NCI-H1694 treated with DMSO at 0.1 percent for 48 hours (cell line): ENCODE data around the gene GALNT4.

Experiments
- DNase-seq: peaks from one replicate; lab custom pipeline; 2025; lab: John Stamatoyannopoulos, UW

GALNT4 gene

DNA sequence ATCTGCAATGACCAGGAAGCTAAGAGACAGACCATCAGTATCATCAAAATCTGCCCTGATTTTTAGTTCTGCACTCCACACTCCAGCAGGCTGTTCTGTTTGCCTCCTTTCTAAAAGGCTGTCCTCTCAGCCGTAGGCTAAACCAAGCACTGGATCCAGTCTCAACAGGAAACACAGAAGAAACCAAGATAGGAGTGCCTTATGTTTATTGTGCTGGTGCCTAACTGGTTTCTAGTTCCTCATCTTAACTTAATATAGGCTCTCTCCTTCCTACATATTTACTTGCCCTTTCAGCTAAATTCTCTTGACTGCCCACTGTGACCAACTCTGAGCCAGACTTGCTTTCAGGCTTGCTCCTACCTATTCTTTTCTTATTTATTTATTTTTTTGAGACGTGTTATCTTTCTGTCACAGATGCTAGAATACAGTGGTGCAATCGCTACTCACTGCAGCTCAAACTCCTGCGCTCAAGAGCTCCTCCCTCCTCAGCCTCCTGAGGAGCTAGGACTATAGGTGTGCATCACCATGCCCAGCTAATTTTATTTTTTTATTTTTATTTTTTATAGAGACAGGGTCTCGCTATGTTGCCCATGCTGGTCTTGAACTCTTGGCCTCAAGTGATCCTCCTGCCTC, 30.8 kb downstream of the GALNT4 start:
- no peak for DNase-seq

- no peak for DNase-seq
Observed at GRCh38 chr12:89492883-89493282, 31.7 kb downstream of the GALNT4 start.

GRCh38 chr12:89490922-89491321, 33.7 kb downstream of the GALNT4 start:
- no peak for DNase-seq

- no peak for DNase-seq
Observed at GRCh38 chr12:89486264-89486663, 38.3 kb downstream of the GALNT4 start.

DNA sequence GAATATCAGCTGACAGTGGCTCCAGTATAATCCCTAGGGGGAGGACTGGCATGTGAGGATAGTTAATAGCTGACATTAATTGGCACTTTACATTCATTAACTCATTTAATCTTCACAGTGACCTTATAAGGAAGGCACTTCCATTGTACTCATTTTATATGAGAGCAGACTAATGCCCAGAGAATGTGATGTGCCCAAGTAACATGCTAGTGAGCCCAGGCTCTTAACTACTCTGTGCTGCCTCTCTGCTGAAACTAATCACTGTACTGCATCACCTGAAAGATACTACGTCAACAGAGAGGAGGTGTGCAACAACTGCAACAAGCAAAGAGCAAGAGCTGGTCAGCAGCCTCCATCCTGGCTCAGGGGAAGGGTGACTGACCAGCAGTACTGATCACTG, 40.1 kb downstream of the GALNT4 start:
- DNase-seq: no peak

DNA sequence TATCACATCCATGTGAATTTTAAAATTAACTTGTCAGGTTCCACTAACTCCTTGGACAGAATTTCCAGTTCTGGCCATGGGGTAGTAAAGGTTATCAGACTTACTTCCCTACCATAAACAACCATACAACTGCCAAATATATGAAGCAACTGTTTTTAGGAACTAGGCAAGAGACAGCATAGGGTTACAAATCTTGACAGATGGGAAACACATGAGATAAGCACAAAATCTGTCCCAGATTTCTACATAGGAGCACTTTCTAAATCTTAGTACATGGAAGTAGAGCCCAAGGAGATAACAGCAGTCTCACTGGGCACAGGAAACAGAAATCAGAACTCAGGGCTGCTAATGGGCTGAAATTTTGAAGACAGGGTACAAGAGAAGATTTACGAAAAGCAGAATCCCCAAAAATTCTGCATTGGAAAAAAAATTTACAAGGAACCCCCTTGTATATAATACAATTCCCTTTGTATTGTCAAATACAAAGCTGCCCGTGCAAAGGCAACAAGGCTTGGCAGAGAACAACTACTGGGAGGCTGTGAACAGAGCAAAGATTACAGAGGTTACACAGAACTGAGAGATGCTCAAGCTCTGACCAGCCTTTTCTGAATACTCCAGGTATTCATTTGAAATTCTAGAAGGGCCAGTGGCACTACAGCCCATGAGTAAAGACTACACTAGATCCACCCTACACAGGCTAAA, 43.2 kb downstream of the GALNT4 start:
- DNase-seq: no peak

DNA sequence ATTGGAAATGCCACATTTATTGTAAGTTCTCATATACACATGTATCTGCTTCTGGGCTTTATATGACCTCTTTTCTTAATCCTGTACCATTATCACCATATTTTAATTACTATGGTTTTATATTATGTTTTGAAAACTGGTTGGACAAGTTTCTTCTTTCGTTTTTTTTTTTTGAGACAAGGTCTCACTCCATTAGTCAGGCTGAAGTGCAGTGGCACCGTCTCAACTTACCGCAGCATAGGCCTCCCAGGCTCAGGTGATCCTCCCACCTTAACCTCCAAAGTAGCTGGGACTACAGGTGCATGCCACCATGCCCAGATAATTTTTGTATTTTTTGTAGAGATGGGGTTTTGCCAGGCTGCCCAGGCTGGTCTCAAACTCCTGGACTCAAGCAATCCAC, 44.6 kb downstream of the GALNT4 start:
- no peak for DNase-seq

GRCh38 chr12:89477633-89478279, 46.8 kb downstream of the GALNT4 start:
- DNase-seq: no peak

- DNase-seq: no peak
Observed at GRCh38 chr12:89476904-89477595, 47.5 kb downstream of the GALNT4 start.

DNA sequence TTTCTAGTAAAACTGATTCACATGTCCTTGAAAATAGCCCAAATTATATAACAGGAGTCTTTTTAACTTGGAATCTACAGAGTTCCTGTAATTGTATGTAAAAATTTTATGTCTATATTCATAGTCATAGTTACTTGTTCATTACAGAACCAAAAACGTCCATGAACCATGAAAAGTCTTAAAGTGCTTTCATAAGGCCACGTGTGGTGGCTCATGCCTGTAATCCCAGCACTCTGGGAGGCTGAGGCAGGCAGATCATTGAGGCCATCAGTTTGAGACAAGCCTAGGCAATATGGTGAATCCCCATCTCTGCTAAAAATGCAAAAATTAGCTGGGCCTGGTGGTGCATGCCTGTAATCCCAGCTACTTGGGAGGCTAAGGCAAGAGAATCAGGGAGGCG, 48.4 kb downstream of the GALNT4 start:
- no peak for DNase-seq

DNA sequence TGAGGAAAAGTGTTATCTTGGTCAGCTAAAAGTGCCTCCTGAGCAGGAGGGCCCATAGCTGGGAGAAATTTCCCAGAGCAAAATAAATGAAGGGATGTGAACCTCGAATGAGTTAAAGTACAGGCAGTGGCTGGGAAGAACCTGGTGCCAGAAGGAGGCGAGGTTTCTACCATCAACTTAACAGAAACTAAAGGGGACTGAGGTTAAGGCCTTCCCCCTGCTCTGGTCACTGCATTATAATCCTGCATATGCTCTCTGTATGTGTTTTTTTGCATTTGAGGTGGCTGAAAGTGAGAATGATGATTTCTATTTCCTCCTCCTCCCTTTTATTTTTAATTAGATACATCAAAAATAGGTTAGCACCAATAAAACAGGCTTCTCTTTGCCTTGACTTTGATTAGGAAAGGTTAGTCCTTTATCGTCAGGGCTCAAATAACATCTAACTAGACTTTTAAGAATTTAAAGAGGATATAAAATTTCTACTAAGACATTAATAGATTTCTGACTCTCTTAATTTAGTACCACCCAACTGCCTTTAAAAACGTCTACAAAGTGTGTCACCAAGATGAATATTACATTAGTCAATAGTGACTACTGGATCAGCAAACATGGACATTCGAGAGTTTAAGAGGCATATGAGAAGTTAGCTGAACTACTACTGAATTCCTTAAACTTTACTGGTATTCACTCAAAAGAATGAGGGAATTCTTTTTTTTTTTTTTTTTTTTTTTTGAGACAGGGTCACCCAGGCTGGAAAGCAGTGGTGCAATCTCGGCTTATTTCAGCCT, 49.2 kb downstream of the GALNT4 start:
- no peak for DNase-seq

DNA sequence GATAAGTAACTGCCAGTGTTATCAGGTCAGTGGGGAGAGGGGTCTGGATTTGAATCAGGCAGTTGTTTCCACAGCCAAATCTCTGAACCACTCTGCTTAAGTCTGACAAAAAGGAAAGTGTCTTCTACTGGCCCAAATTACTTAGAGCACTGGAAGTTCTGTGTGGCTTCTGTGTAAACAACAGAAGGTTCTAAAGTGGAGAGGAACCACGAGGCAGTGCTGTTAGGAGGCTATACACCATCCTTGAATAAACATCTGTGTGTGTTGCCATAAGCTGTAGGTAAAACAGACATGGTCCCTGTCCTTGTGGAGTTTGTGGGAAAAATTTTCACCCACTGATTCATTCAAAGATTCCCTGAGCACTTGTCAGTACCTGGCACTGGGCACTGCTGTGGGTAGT, 50.0 kb downstream of the GALNT4 start:
- no peak for DNase-seq
